Measurements from ENCODE around the gene RCSD1. TPM values are rescaled to one million over a fixed set of nuclear protein-coding genes. Genes with fewer than 3 reads are reported as not detected.
"Not testable (repeated sequence)": the region's sequence is repeated elsewhere in the genome, so short reads cannot be mapped to it uniquely, and the experiment has no call there.

The RCSD1 gene
- polyA plus RNA-seq, 3 donors = 116 to 218 (median 216) TPM

- H3K36me3 Mint-ChIP-seq = no peaks in the 10 kb centered on the region
- no peak overlapping the region for H3K27ac ChIP-seq (ENCODE audit: low read depth in 1 of 2, low read length in 2 of 2)
- H2AFZ ChIP-seq (ENCODE audit: insufficient read depth, low read depth, low read length, poor library complexity, severe bottlenecking) = no peak overlapping the region
- intact Hi-C loops (cut with micrococcal nuclease) = no loop called here
- TF ChIP-seq CTCF (IDR thresholded peaks at IDR 0.05) = no peak
- H4K20me1 ChIP-seq (ENCODE audit: insufficient read depth, low read length) = peaks cover 15% of the 10 kb centered on the region
- H3K4me3 Mint-ChIP-seq = no peak overlapping the region
- H3K79me2 ChIP-seq (ENCODE audit: insufficient read depth, low read length) = peaks cover 19% of the 10 kb centered on the region
- no peak for DNase-seq
- H3K9me3 Mint-ChIP-seq = peaks cover 0 to 1% (median 0%) of the 10 kb centered on the region in 7 donors
- H3K4me3 ChIP-seq (replicated peaks in 1 of 3; ENCODE audit: low read depth in 2 of 3, low read length in 3 of 3) = no peak overlapping the region
- H3K27me3 Mint-ChIP-seq (ENCODE audit: low read depth in 3 of 3) = peaks cover 1 to 7% (median 6%) of the 10 kb centered on the region in 3 donors
- H3K9ac ChIP-seq (ENCODE audit: insufficient read depth, low read length, poor library complexity, severe bottlenecking) = no peak overlapping the region
- H3K9me3 ChIP-seq (replicated peaks in 1 of 2; ENCODE audit: control insufficient read depth in 1 of 2, insufficient read depth in 1 of 2, low read length in 2 of 2) = no peaks in the 10 kb centered on the region
- H3K27me3 ChIP-seq (ENCODE audit: control insufficient read depth in 2 of 2, insufficient read depth in 2 of 2, low read length in 2 of 2) = no peaks in the 10 kb centered on the region
- peaks cover 56% of the 10 kb centered on the region for H3K4me1 Mint-ChIP-seq
- H3K36me3 ChIP-seq (replicated peaks in 1 of 2; ENCODE audit: control insufficient read depth in 1 of 2, insufficient read depth in 2 of 2, low read length in 2 of 2) = no peaks in the 10 kb centered on the region
- WGBS (ENCODE audit: insufficient coverage) = 83% methylated on average over 5 of the region's 7 CpGs
- peak overlapping the region in 1 of 7 donors; percentile 2 for H3K27ac Mint-ChIP-seq
- no peak overlapping the region for H3K4me2 ChIP-seq (replicated peaks; ENCODE audit: extremely low read depth, low read length, poor library complexity, severe bottlenecking)
- H3K4me1 ChIP-seq (ENCODE audit: control insufficient read depth in 1 of 2, insufficient read depth in 2 of 2, low read length in 2 of 2) = peaks cover 39 to 58% of the 10 kb centered on the region in 2 donors
These were observed 89.1 kb downstream of the RCSD1 start for GRCh38 chr1:167718914-167719691.

GRCh38 chr1:167719715-167720421 lies 89.8 kb downstream of the RCSD1 start:
- not testable (repeated sequence) for H3K27me3 Mint-ChIP-seq (ENCODE audit: low read depth in 3 of 3); H2AFZ ChIP-seq (ENCODE audit: insufficient read depth, low read depth, low read length, poor library complexity, severe bottlenecking); H3K9me3 Mint-ChIP-seq; H3K27me3 ChIP-seq (ENCODE audit: control insufficient read depth in 2 of 2, insufficient read depth in 2 of 2, low read length in 2 of 2); H3K27ac ChIP-seq (ENCODE audit: low read depth in 1 of 2, low read length in 2 of 2); H3K4me3 ChIP-seq (replicated peaks in 1 of 3; ENCODE audit: low read depth in 2 of 3, low read length in 3 of 3); H3K36me3 Mint-ChIP-seq; H3K9me3 ChIP-seq (replicated peaks in 1 of 2; ENCODE audit: control insufficient read depth in 1 of 2, insufficient read depth in 1 of 2, low read length in 2 of 2); H3K9ac ChIP-seq (ENCODE audit: insufficient read depth, low read length, poor library complexity, severe bottlenecking); H3K36me3 ChIP-seq (replicated peaks in 1 of 2; ENCODE audit: control insufficient read depth in 1 of 2, insufficient read depth in 2 of 2, low read length in 2 of 2); H3K4me2 ChIP-seq (replicated peaks; ENCODE audit: extremely low read depth, low read length, poor library complexity, severe bottlenecking)
- intact Hi-C loops (cut with micrococcal nuclease) = loop anchor here (5.0 kb wide), 2 partner anchors 82 to 217 kb away; partner anchors contain the start of genes DCAF6 (in 1 of the 2) and MPC2 (in 1 of the 2)
- Mint-ChIP-seq H3K4me1 (peaks cover 59% of the 10 kb centered on the region), H3K4me3 (peak overlapping the region in 1 of 2 donors; percentile 33), H3K27ac (peak overlapping the region in 1 of 7 donors; percentile 37)
- WGBS (ENCODE audit: insufficient coverage) = 60% methylated on average over 1 of the region's 25 CpGs
- H3K79me2 ChIP-seq (ENCODE audit: insufficient read depth, low read length) = peaks cover 25% of the 10 kb centered on the region
- peaks cover 23% of the 10 kb centered on the region for H4K20me1 ChIP-seq (ENCODE audit: insufficient read depth, low read length)
- peak in 1 of 3 donors; percentile 12 for DNase-seq
- peaks cover 38 to 50% of the 10 kb centered on the region in 2 donors for H3K4me1 ChIP-seq (ENCODE audit: control insufficient read depth in 1 of 2, insufficient read depth in 2 of 2, low read length in 2 of 2)

All from CD14-positive monocyte (primary cell).